Spleen (tissue), 7 donors: ENCODE data around the gene CR1.
"Not testable (repeated sequence)": the region's sequence is repeated elsewhere in the genome, so short reads cannot be mapped to it uniquely, and the experiment has no call there.

Source experiments
- POLR2AphosphoS5 ChIP-seq, 3 donors: sonication (generic); formaldehyde crosslinking; IDR thresholded peaks; one replicate each; pipeline ENCODE4 v1.5.1; 2017; ENCODE audit warnings: antibody characterized with exemption in 3 of 3
- TF ChIP-seq, protein P1 (sequence below), 11 experiments: fragments of 200-600 bp in 7 of 11; fragments of 450-650 bp in 4 of 11; sonication (generic) in 4 of 11; IDR thresholded peaks in 8 of 11; conservative IDR thresholded peaks in 3 of 11; 1 replicate in 7 of 11; 2 replicates in 4 of 11; pipeline versions ENCODE4 v1.4.0 to v1.8.0; 2016 to 2021; ENCODE audit warnings: antibody characterized with exemption in 11 of 11, inconsistent platforms in 4 of 11, mild to moderate bottlenecking in 1 of 11
- donor health status: DM: no; HTN: no; CAD: no; lungs with moderate emphysema.
- donor health status: DM: no; HTN: no; CAD: no.
- donor health status: DM: no; HTN: no; CAD: no.

DNA sequence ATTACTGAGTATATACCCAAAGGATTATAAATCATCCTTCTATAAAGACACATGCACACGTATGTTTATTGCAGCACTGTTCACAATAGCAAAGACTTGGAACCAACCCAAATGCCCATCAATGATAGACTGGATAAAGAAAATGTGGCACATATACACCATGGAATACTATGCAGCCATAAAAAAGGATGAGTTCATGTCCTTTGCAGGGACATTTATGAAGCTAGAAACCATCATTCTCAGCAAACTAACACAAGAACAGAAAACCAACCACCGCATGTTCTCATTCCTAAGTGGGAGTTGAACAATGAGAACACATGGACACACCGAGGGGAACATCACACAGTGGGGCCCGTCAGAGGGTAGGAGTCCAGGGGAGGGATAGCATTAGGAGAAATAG is 98.1 kb downstream of the CR1 start:
- TF ChIP-seq, protein P1, sequence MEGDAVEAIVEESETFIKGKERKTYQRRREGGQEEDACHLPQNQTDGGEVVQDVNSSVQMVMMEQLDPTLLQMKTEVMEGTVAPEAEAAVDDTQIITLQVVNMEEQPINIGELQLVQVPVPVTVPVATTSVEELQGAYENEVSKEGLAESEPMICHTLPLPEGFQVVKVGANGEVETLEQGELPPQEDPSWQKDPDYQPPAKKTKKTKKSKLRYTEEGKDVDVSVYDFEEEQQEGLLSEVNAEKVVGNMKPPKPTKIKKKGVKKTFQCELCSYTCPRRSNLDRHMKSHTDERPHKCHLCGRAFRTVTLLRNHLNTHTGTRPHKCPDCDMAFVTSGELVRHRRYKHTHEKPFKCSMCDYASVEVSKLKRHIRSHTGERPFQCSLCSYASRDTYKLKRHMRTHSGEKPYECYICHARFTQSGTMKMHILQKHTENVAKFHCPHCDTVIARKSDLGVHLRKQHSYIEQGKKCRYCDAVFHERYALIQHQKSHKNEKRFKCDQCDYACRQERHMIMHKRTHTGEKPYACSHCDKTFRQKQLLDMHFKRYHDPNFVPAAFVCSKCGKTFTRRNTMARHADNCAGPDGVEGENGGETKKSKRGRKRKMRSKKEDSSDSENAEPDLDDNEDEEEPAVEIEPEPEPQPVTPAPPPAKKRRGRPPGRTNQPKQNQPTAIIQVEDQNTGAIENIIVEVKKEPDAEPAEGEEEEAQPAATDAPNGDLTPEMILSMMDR (IDR thresholded peaks at IDR 0.05 in 8 of 11, conservative IDR thresholded peaks at IDR 0.05 in 3 of 11): not testable (repeated sequence)
- TF ChIP-seq POLR2AphosphoS5 (IDR thresholded peaks at IDR 0.05): not testable (repeated sequence)
